ENCODE results near the gene CSAG3. TPM values are rescaled to one million over a fixed set of nuclear protein-coding genes. Genes with fewer than 3 reads are reported as not detected.
"Not testable (repeated sequence)": the region's sequence is repeated elsewhere in the genome, so short reads cannot be mapped to it uniquely, and the experiment has no call there.

Gene CSAG3
- polyA plus RNA-seq = not detected
- long read RNA-seq, donor 1 = 0 reads
- long read RNA-seq, donor 2 = 0 reads
- long read RNA-seq, donor 3 = 0 reads
- long read RNA-seq, donor 4 = 0 reads
- long read RNA-seq, donor 5 = 0 reads
- long read RNA-seq, donor 6 = 0 reads
- long read RNA-seq, donor 7 = 0 reads
- long read RNA-seq, donor 8 = 0 reads
- long read RNA-seq, donor 9 = 0 reads
- long read RNA-seq, donor 10 = 0 reads
- long read RNA-seq, donor 11 = 0 reads

GRCh38 chrX:152758918-152759317 is at the start of gene CSAG3:
CSAG3 (plus strand) TSS chrX:152759218.
- no CpG with 5 or more reads among the region's 2 CpGs for WGBS (ENCODE audit: insufficient coverage, low lambda C conversion rate)
- not testable (repeated sequence) for H3K27ac ChIP-seq (ENCODE audit: low read length); H3K4me3 ChIP-seq (ENCODE audit: low read length); DNase-seq; H3K36me3 ChIP-seq (ENCODE audit: control insufficient read depth, insufficient read depth, low read length); H3K27me3 ChIP-seq (ENCODE audit: control insufficient read depth, insufficient read depth, low read length); H3K9me3 ChIP-seq (ENCODE audit: control insufficient read depth, low read depth, low read length); H3K4me1 ChIP-seq (ENCODE audit: control insufficient read depth, insufficient read depth, low read length)

- H3K27me3 ChIP-seq (ENCODE audit: control insufficient read depth, insufficient read depth, low read length); DNase-seq; H3K4me1 ChIP-seq (ENCODE audit: control insufficient read depth, insufficient read depth, low read length); H3K27ac ChIP-seq (ENCODE audit: low read length); H3K4me3 ChIP-seq (ENCODE audit: low read length); H3K36me3 ChIP-seq (ENCODE audit: control insufficient read depth, insufficient read depth, low read length); H3K9me3 ChIP-seq (ENCODE audit: control insufficient read depth, low read depth, low read length): not testable (repeated sequence)
- WGBS (ENCODE audit: insufficient coverage, low lambda C conversion rate) = no CpG with 5 or more reads among the region's 5 CpGs
These were observed 45.8 kb upstream of the CSAG3 start for GRCh38 chrX:152713195-152713594.

DNA sequence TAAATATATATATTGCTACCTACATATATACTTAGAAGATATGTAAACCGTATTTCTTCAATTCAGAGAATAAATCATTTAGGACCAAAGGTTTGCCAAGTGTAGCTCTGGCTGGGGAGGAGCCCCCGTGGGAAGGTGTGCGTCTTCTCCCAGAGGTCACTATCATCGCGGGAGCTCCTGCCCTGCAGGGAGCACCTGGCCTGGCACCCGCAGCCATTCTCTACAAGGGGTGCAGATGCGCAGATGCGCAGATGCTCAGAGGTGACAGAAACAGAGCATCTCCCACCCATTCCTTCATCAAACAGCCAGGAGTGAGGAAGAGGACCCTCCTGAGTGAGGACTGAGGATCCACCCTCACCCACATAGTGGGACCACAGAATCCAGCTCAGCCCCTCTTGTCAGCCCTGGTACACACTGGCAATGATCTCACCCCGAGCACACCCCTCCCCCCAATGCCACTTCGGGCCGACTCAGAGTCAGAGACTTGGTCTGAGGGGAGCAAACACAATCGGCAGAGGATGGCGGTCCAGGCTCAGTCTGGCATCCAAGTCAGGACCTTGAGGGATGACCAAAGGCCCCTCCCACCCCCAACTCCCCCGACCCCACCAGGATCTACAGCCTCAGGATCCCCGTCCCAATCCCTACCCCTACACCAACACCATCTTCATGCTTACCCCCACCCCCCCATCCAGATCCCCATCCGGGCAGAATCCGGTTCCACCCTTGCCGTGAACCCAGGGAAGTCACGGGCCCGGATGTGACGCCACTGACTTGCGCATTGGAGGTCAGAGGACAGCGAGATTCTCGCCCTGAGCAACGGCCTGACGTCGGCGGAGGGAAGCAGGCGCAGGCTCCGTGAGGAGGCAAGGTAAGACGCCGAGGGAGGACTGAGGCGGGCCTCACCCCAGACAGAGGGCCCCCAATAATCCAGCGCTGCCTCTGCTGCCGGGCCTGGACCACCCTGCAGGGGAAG is 44.9 kb upstream of the CSAG3 start, which contains the start of gene MAGEA2B:
Gene MAGEA2B, plus strand, starts transcription at position 814 of the 973 bp plus-strand sequence. CDS start 2,479 bp downstream, outside the sequence.
- H3K4me3 ChIP-seq (ENCODE audit: low read length); H3K36me3 ChIP-seq (ENCODE audit: control insufficient read depth, insufficient read depth, low read length); DNase-seq; H3K4me1 ChIP-seq (ENCODE audit: control insufficient read depth, insufficient read depth, low read length); H3K27ac ChIP-seq (ENCODE audit: low read length); H3K9me3 ChIP-seq (ENCODE audit: control insufficient read depth, low read depth, low read length); H3K27me3 ChIP-seq (ENCODE audit: control insufficient read depth, insufficient read depth, low read length): not testable (repeated sequence)
- no CpG with 5 or more reads among the region's 35 CpGs for WGBS (ENCODE audit: insufficient coverage, low lambda C conversion rate)

- no CpG with 5 or more reads among the region's 7 CpGs for WGBS (ENCODE audit: insufficient coverage, low lambda C conversion rate)
- no peak for DNase-seq
These were observed 33.6 kb upstream of the CSAG3 start for GRCh38 chrX:152725409-152725808.

GRCh38 chrX:152733261-152733975 is 25.6 kb upstream of the CSAG3 start, which contains the start of the genes CSAG1 and MAGEA12:
CSAG1 (minus strand) TSS chrX:152733721; CDS start chrX:152732460, 1,261 bp downstream.
MAGEA12 (plus strand) TSS chrX:152733757; CDS start chrX:152736162, 2,405 bp downstream.
- no CpG with 5 or more reads among the region's 21 CpGs for WGBS (ENCODE audit: insufficient coverage, low lambda C conversion rate)
- Histone ChIP-seq H3K27me3 (ENCODE audit: control insufficient read depth, insufficient read depth, low read length) (no peaks in the 10 kb centered on the region), H3K36me3 (ENCODE audit: control insufficient read depth, insufficient read depth, low read length) (no peaks in the 10 kb centered on the region), H3K27ac (ENCODE audit: low read length) (no peak within 1 kb of the TSS), H3K4me3 (ENCODE audit: low read length) (no peak within 1 kb of the TSS), H3K9me3 (ENCODE audit: control insufficient read depth, low read depth, low read length) (no peaks in the 10 kb centered on the region), H3K4me1 (ENCODE audit: control insufficient read depth, insufficient read depth, low read length) (no peaks in the 10 kb centered on the region)
- no peak for DNase-seq

More at GRCh38 chrX:152725409-152725808, 33.6 kb upstream of the CSAG3 start:
- Histone ChIP-seq H3K4me1 (ENCODE audit: control insufficient read depth, insufficient read depth, low read length) (no peaks in the 10 kb centered on the region), H3K27ac (ENCODE audit: low read length) (no peak overlapping the region), H3K4me3 (ENCODE audit: low read length) (no peak overlapping the region), H3K9me3 (ENCODE audit: control insufficient read depth, low read depth, low read length) (no peaks in the 10 kb centered on the region), H3K36me3 (ENCODE audit: control insufficient read depth, insufficient read depth, low read length) (no peaks in the 10 kb centered on the region), H3K27me3 (ENCODE audit: control insufficient read depth, insufficient read depth, low read length) (no peaks in the 10 kb centered on the region)

GRCh38 chrX:152734143-152734858 is 24.7 kb upstream of the CSAG3 start:
- not testable (repeated sequence) for DNase-seq
- WGBS (ENCODE audit: insufficient coverage, low lambda C conversion rate) = no CpG with 5 or more reads among the region's 22 CpGs

GRCh38 chrX:152735101-152735500 is 23.9 kb upstream of the CSAG3 start:
- Histone ChIP-seq H3K9me3 (ENCODE audit: control insufficient read depth, low read depth, low read length) (no peaks in the 10 kb centered on the region), H3K4me1 (ENCODE audit: control insufficient read depth, insufficient read depth, low read length) (no peaks in the 10 kb centered on the region), H3K4me3 (ENCODE audit: low read length) (no peak overlapping the region), H3K27me3 (ENCODE audit: control insufficient read depth, insufficient read depth, low read length) (no peaks in the 10 kb centered on the region), H3K27ac (ENCODE audit: low read length) (no peak overlapping the region), H3K36me3 (ENCODE audit: control insufficient read depth, insufficient read depth, low read length) (no peaks in the 10 kb centered on the region)
- no peak for DNase-seq
- no CpG with 5 or more reads among the region's 2 CpGs for WGBS (ENCODE audit: insufficient coverage, low lambda C conversion rate)

More at GRCh38 chrX:152734143-152734858, 24.7 kb upstream of the CSAG3 start:
- not testable (repeated sequence) for H3K4me3 ChIP-seq (ENCODE audit: low read length); H3K36me3 ChIP-seq (ENCODE audit: control insufficient read depth, insufficient read depth, low read length); H3K27ac ChIP-seq (ENCODE audit: low read length); H3K27me3 ChIP-seq (ENCODE audit: control insufficient read depth, insufficient read depth, low read length); H3K9me3 ChIP-seq (ENCODE audit: control insufficient read depth, low read depth, low read length); H3K4me1 ChIP-seq (ENCODE audit: control insufficient read depth, insufficient read depth, low read length)

GRCh38 chrX:152735860-152736511 is 23.0 kb upstream of the CSAG3 start:
- no peaks in the 10 kb centered on the region for H3K36me3 ChIP-seq (ENCODE audit: control insufficient read depth, insufficient read depth, low read length)
- DNase-seq = no peak
- no CpG with 5 or more reads among the region's 12 CpGs for WGBS (ENCODE audit: insufficient coverage, low lambda C conversion rate)

GRCh38 chrX:152736528-152736927 is 22.5 kb upstream of the CSAG3 start:
- H3K4me1 ChIP-seq (ENCODE audit: control insufficient read depth, insufficient read depth, low read length); H3K36me3 ChIP-seq (ENCODE audit: control insufficient read depth, insufficient read depth, low read length); DNase-seq; H3K27ac ChIP-seq (ENCODE audit: low read length); H3K9me3 ChIP-seq (ENCODE audit: control insufficient read depth, low read depth, low read length); H3K27me3 ChIP-seq (ENCODE audit: control insufficient read depth, insufficient read depth, low read length); H3K4me3 ChIP-seq (ENCODE audit: low read length): not testable (repeated sequence)
- no CpG with 5 or more reads among the region's 12 CpGs for WGBS (ENCODE audit: insufficient coverage, low lambda C conversion rate)

More at GRCh38 chrX:152735860-152736511, 23.0 kb upstream of the CSAG3 start:
- no peaks in the 10 kb centered on the region for H3K9me3 ChIP-seq (ENCODE audit: control insufficient read depth, low read depth, low read length)
- no peak overlapping the region for H3K27ac ChIP-seq (ENCODE audit: low read length)
- H3K4me3 ChIP-seq (ENCODE audit: low read length) = no peak overlapping the region
- H3K27me3 ChIP-seq (ENCODE audit: control insufficient read depth, insufficient read depth, low read length) = no peaks in the 10 kb centered on the region
- no peaks in the 10 kb centered on the region for H3K4me1 ChIP-seq (ENCODE audit: control insufficient read depth, insufficient read depth, low read length)

Measured in large intestine (tissue), 12 donors.